ENCODE data around the gene COL11A2. TPM values are rescaled to one million over a fixed set of nuclear protein-coding genes. Genes with fewer than 3 reads are reported as not detected.

The COL11A2 gene
- total RNA-seq, 1 experiment from 2014 or later = 0.32 TPM

Other genes starting within 250 kb of the COL11A2 start
- gene HLA-DMA, start 239.4 kb downstream of the COL11A2 start, total RNA-seq (2014; rRNA removed; shearing (Covaris generic)) = 0.24 TPM in 1 of 2 replicates, not detected in the other
- 76.3 and 118 TPM in 2 replicates for gene BRD2, start 223.9 kb downstream of the COL11A2 start, total RNA-seq (2014; rRNA removed; shearing (Covaris generic))
- not detected in 2 replicates for gene HLA-DOA, start 182.9 kb downstream of the COL11A2 start, total RNA-seq (2014; rRNA removed; shearing (Covaris generic))
- gene HLA-DPA1, start 118.8 kb downstream of the COL11A2 start, total RNA-seq (2014; rRNA removed; shearing (Covaris generic)) = not detected in 2 replicates
- not detected in 2 replicates for gene HLA-DPB1, start 116.5 kb downstream of the COL11A2 start, total RNA-seq (2014; rRNA removed; shearing (Covaris generic))
- 12.4 and 14.7 TPM in 2 replicates for gene RXRB, start 8.2 kb upstream of the COL11A2 start, total RNA-seq (2014; rRNA removed; shearing (Covaris generic))
- 105 and 122 TPM in 2 replicates for gene SLC39A7, start 8.4 kb upstream of the COL11A2 start, total RNA-seq (2014; rRNA removed; shearing (Covaris generic))
- 4.5 and 11.6 TPM in 2 replicates for gene HSD17B8, start 12.2 kb upstream of the COL11A2 start, total RNA-seq (2014; rRNA removed; shearing (Covaris generic))
- gene RING1, start 16.0 kb upstream of the COL11A2 start, total RNA-seq (2014; rRNA removed; shearing (Covaris generic)) = 32.5 and 37.2 TPM in 2 replicates
- gene VPS52, start 79.4 kb upstream of the COL11A2 start, total RNA-seq (2014; rRNA removed; shearing (Covaris generic)) = 26.9 and 39.4 TPM in 2 replicates
- 2,063 and 2,614 TPM in 2 replicates for gene RPS18, start 79.6 kb upstream of the COL11A2 start, total RNA-seq (2014; rRNA removed; shearing (Covaris generic))
- gene B3GALT4, start 84.7 kb upstream of the COL11A2 start, total RNA-seq (2014; rRNA removed; shearing (Covaris generic)) = 0.16 TPM in 1 of 2 replicates, not detected in the other
- 81.8 and 123 TPM in 2 replicates for gene WDR46, start 96.8 kb upstream of the COL11A2 start, total RNA-seq (2014; rRNA removed; shearing (Covaris generic))
- gene PFDN6, start 97.1 kb upstream of the COL11A2 start, total RNA-seq (2014; rRNA removed; shearing (Covaris generic)) = 66.3 and 67.8 TPM in 2 replicates
- 24.5 and 35.7 TPM in 2 replicates for gene RGL2, start 106.5 kb upstream of the COL11A2 start, total RNA-seq (2014; rRNA removed; shearing (Covaris generic))
- 57.8 and 64.3 TPM in 2 replicates for gene TAPBP, start 121.6 kb upstream of the COL11A2 start, total RNA-seq (2014; rRNA removed; shearing (Covaris generic))
- 5.6 and 10.1 TPM in 2 replicates for gene ZBTB22, start 125.3 kb upstream of the COL11A2 start, total RNA-seq (2014; rRNA removed; shearing (Covaris generic))
- 37.2 and 44.5 TPM in 2 replicates for gene DAXX, start 130.5 kb upstream of the COL11A2 start, total RNA-seq (2014; rRNA removed; shearing (Covaris generic))
- gene KIFC1, start 199.4 kb upstream of the COL11A2 start, total RNA-seq (2014; rRNA removed; shearing (Covaris generic)) = 95.5 and 120 TPM in 2 replicates
- gene PHF1, start 218.5 kb upstream of the COL11A2 start, total RNA-seq (2014; rRNA removed; shearing (Covaris generic)) = 15.9 and 23.2 TPM in 2 replicates
- gene CUTA, start 225.6 kb upstream of the COL11A2 start, total RNA-seq (2014; rRNA removed; shearing (Covaris generic)) = 201 and 341 TPM in 2 replicates
- gene SYNGAP1, start 227.6 kb upstream of the COL11A2 start, total RNA-seq (2014; rRNA removed; shearing (Covaris generic)) = 0.69 and 1.1 TPM in 2 replicates